ENCODE measurements around the gene RHBDD2.

GRCh38 chr7:75844158-75844557, 34.7 kb upstream of the RHBDD2 start:
- no peak for TF ChIP-seq CTCF (IDR thresholded peaks at IDR 0.05; ENCODE audit: extremely low read depth in 1 of 2, insufficient read depth in 1 of 2, low read depth in 1 of 2, low read length in 2 of 2)
- TF ChIP-seq POLR2AphosphoS5 (IDR thresholded peaks at IDR 0.05; ENCODE audit: insufficient read depth, low read depth, low read length), result no peak
- TF ChIP-seq POLR2A (IDR thresholded peaks at IDR 0.05; ENCODE audit: low read depth, low read length), result no peak
- no peak for TF ChIP-seq MYC (IDR thresholded peaks at IDR 0.05; ENCODE audit: low read depth, low read length)
- TF ChIP-seq FOS (IDR thresholded peaks at IDR 0.05; ENCODE audit: borderline replicate concordance, insufficient read depth, low read length), result no peak
- no peak for TF ChIP-seq EZH2 (IDR thresholded peaks at IDR 0.05; ENCODE audit: borderline replicate concordance, low read depth, low read length, severe bottlenecking)
